ENCODE data around the gene OR10AD1.

GRCh38 chr12:48216785-48217184, 13.7 kb upstream of the OR10AD1 start:
- TF ChIP-seq POLR2A (IDR thresholded peaks at IDR 0.05; ENCODE audit: low read depth, low read length): no peak
- no peak for TF ChIP-seq TAF1 (IDR thresholded peaks at IDR 0.05; ENCODE audit: borderline replicate concordance, low read depth, low read length)

Data from GM12892 (cell line).